Natural killer cell (primary cell): ENCODE measurements around the gene GPR89A. TPM values are rescaled to one million over a fixed set of nuclear protein-coding genes. Genes with fewer than 3 reads are reported as not detected.
A peak's percentile ranks its signal among the peaks of the same experiment; 100 is the strongest.
"Not testable (repeated sequence)": the region's sequence is repeated elsewhere in the genome, so short reads cannot be mapped to it uniquely, and the experiment has no call there.

Source experiments
- ATAC-seq, 3 donors: fragments of 150-1000 bp in 2 of 3; fragments of 200-7000 bp in 1 of 3; cut with Tn5 transposase; 1 replicate in 1 of 3; 2 replicates in 2 of 3; pipeline ENCODE4 v1.10.0; 2021; ENCODE audit warnings: mild to moderate bottlenecking in 2 of 3, moderate library complexity in 2 of 3
- DNase-seq, 2 donors: peaks; one replicate each; pipeline versions ENCODE4 v3.0.0 to v3.0.0-alpha.2; 2013 to 2021; ENCODE audit warnings: mixed read lengths in 1 of 2
- H3K27ac ChIP-seq: one replicate; pipeline ENCODE4 v1.5.1; 2013; ENCODE audit warnings: mild to moderate bottlenecking, low read length
- H3K27me3 ChIP-seq: one replicate; pipeline ENCODE4 v1.6.1; 2013; ENCODE audit warnings: low read length; ENCODE audit not compliant: control insufficient read depth, insufficient read depth
- H3K36me3 ChIP-seq: one replicate; pipeline ENCODE4 v1.6.1; 2013; ENCODE audit warnings: low read length; ENCODE audit not compliant: control insufficient read depth, insufficient read depth
- H3K4me1 ChIP-seq: one replicate; pipeline ENCODE4 v1.6.1; 2013; ENCODE audit warnings: low read length; ENCODE audit not compliant: control insufficient read depth, insufficient read depth
- H3K4me3 ChIP-seq: one replicate; pipeline ENCODE4 v1.5.1; 2013; ENCODE audit warnings: low read length
- H3K9me3 ChIP-seq: one replicate; pipeline ENCODE4 v1.6.1; 2013; ENCODE audit warnings: low read length; ENCODE audit not compliant: control insufficient read depth, insufficient read depth
- H3K27ac Mint-ChIP-seq, 2 donors: one replicate each; pipeline ENCODE4 v1.8.0; 2022; ENCODE audit warnings: mild to moderate bottlenecking in 2 of 2, mixed read lengths in 2 of 2, moderate library complexity in 1 of 2
- H3K27me3 Mint-ChIP-seq, 2 donors: one replicate each; pipeline ENCODE4 v1.8.0; 2022; ENCODE audit warnings: low read depth in 2 of 2, mixed read lengths in 2 of 2
- H3K36me3 Mint-ChIP-seq: one replicate; pipeline ENCODE4 v1.8.0; 2022; ENCODE audit warnings: mixed read lengths
- H3K4me1 Mint-ChIP-seq, 2 donors: one replicate each; pipeline ENCODE4 v1.8.0; 2022; ENCODE audit warnings: mixed read lengths in 2 of 2
- H3K4me3 Mint-ChIP-seq: one replicate; pipeline ENCODE4 v1.8.0; 2022; ENCODE audit warnings: mild to moderate bottlenecking, moderate library complexity, mixed read lengths
- H3K9me3 Mint-ChIP-seq, 2 donors: one replicate each; pipeline ENCODE4 v1.8.0; 2022; ENCODE audit warnings: mixed read lengths in 2 of 2
- CTCF ChIP-seq: fragments of 200-600 bp; IDR thresholded peaks from one replicate; pipeline ENCODE4 v1.8.0; 2022; ENCODE audit warnings: antibody characterized with exemption
- WGBS: methylation state at CpG from one replicate; pipeline ENCODE4 v1.1.7; 2013; ENCODE audit warnings: missing lambda C conversion rate; ENCODE audit not compliant: insufficient coverage; 5-methylcytosine and 5-hydroxymethylcytosine counted together
- intact Hi-C: fragments of 100-400 bp; cut with micrococcal nuclease; formaldehyde crosslinking; loops from one replicate; pipeline ENCODE4 v1.14.2; 2022
- total RNA-seq, 4 donors: library from RNA; stranded (reverse); fragments of 120-200 nt in 1 of 4; gene quantifications; one replicate each; pipeline versions ENCODE4 v1.2.3 to v1.2.4, GENCODE V29; 2013 to 2022

Gene GPR89A
- total RNA-seq, 3 donors from 2014 or later (not counting 1 experiment from before 2014, with no cell fraction given): 31.9 to 50.1 (median 37.2) TPM

GRCh38 chr1:145601593-145601992 is 6.2 kb upstream of the GPR89A start:
- intact Hi-C loops: no loop called here
- Histone ChIP-seq H3K36me3 (no peaks in the 10 kb centered on the region), H3K27ac (no peak overlapping the region), H3K9me3 (no peaks in the 10 kb centered on the region), H3K27me3 (peaks cover 3% of the 10 kb centered on the region), H3K4me1 (no peaks in the 10 kb centered on the region), H3K4me3 (no peak overlapping the region)
- no peaks in the 10 kb centered on the region for H3K4me1 Mint-ChIP-seq
- no peak for DNase-seq
- TF ChIP-seq CTCF: no peak
- no peaks in the 10 kb centered on the region for H3K9me3 Mint-ChIP-seq
- H3K27ac Mint-ChIP-seq: no peak overlapping the region
- H3K36me3 Mint-ChIP-seq: no peaks in the 10 kb centered on the region
- WGBS: no CpG with 5 or more reads among the region's 1 CpG
- H3K4me3 Mint-ChIP-seq: no peak overlapping the region
- H3K27me3 Mint-ChIP-seq: peaks cover 2 to 28% of the 10 kb centered on the region in 2 donors
- ATAC-seq: no peak

- intact Hi-C loops, H3K27ac ChIP-seq, H3K9me3 Mint-ChIP-seq, H3K36me3 Mint-ChIP-seq, H3K27me3 Mint-ChIP-seq, H3K4me1 ChIP-seq, H3K27ac Mint-ChIP-seq, H3K36me3 ChIP-seq, DNase-seq, ATAC-seq, H3K27me3 ChIP-seq, H3K9me3 ChIP-seq, H3K4me3 ChIP-seq, H3K4me3 Mint-ChIP-seq: not testable (repeated sequence)
- peaks cover 11 to 16% of the 10 kb centered on the region in 2 donors for H3K4me1 Mint-ChIP-seq
- WGBS: 100% methylated on average over 1 of the region's 5 CpGs
These were observed 948 bp upstream of the GPR89A start for GRCh38 chr1:145606840-145607239.

GRCh38 chr1:145607289-145607688 is 499 bp upstream of the GPR89A start:
- H3K4me3 Mint-ChIP-seq, H3K36me3 ChIP-seq, intact Hi-C loops, H3K4me1 ChIP-seq, H3K27ac Mint-ChIP-seq, H3K4me3 ChIP-seq, H3K27ac ChIP-seq, DNase-seq, H3K27me3 ChIP-seq, ATAC-seq, H3K9me3 Mint-ChIP-seq, H3K27me3 Mint-ChIP-seq, H3K36me3 Mint-ChIP-seq, H3K9me3 ChIP-seq: not testable (repeated sequence)
- no CpG with 5 or more reads among the region's 11 CpGs for WGBS
- H3K4me1 Mint-ChIP-seq: peaks cover 11 to 20% of the 10 kb centered on the region in 2 donors

- H3K36me3 Mint-ChIP-seq, H3K27ac ChIP-seq, H3K27me3 Mint-ChIP-seq, DNase-seq, ATAC-seq, H3K4me3 ChIP-seq, H3K4me1 ChIP-seq, H3K27me3 ChIP-seq, H3K9me3 Mint-ChIP-seq, H3K36me3 ChIP-seq, intact Hi-C loops, H3K9me3 ChIP-seq: not testable (repeated sequence)
- peak overlapping the region; percentile 14 to 17 for H3K27ac Mint-ChIP-seq
- peaks cover 11 to 20% of the 10 kb centered on the region in 2 donors for H3K4me1 Mint-ChIP-seq
- WGBS: 70% methylated on average over 1 of the region's 2 CpGs
- peak overlapping the region; percentile 52 for H3K4me3 Mint-ChIP-seq
These were observed 3.0 kb downstream of the GPR89A start for GRCh38 chr1:145610744-145611143.

- H3K4me3 Mint-ChIP-seq, H3K27ac Mint-ChIP-seq, H3K4me3 ChIP-seq, H3K4me1 ChIP-seq, H3K27me3 Mint-ChIP-seq, H3K36me3 Mint-ChIP-seq, H3K9me3 ChIP-seq, H3K36me3 ChIP-seq, intact Hi-C loops, H3K27me3 ChIP-seq, H3K27ac ChIP-seq, DNase-seq, H3K4me1 Mint-ChIP-seq, ATAC-seq, H3K9me3 Mint-ChIP-seq: not testable (repeated sequence)
- WGBS: no CpG with 5 or more reads among the region's 1 CpG
These were observed 12.3 kb downstream of the GPR89A start for GRCh38 chr1:145620073-145620472.

GRCh38 chr1:145622177-145622576 is 14.4 kb downstream of the GPR89A start:
- H3K4me3 Mint-ChIP-seq, ATAC-seq, H3K4me1 ChIP-seq, H3K36me3 Mint-ChIP-seq, H3K9me3 Mint-ChIP-seq, H3K27ac Mint-ChIP-seq, H3K36me3 ChIP-seq, H3K4me1 Mint-ChIP-seq, intact Hi-C loops, H3K27ac ChIP-seq, H3K4me3 ChIP-seq, H3K27me3 Mint-ChIP-seq, H3K9me3 ChIP-seq, DNase-seq, H3K27me3 ChIP-seq: not testable (repeated sequence)
- WGBS: no CpG with 5 or more reads among the region's 1 CpG

- H3K9me3 Mint-ChIP-seq, H3K27ac Mint-ChIP-seq, intact Hi-C loops, H3K27me3 ChIP-seq, H3K4me1 ChIP-seq, H3K36me3 Mint-ChIP-seq, H3K36me3 ChIP-seq, H3K9me3 ChIP-seq, H3K4me3 ChIP-seq, H3K4me1 Mint-ChIP-seq, H3K27ac ChIP-seq, H3K27me3 Mint-ChIP-seq, DNase-seq: not testable (repeated sequence)
- WGBS: 0% methylated on average over 1 of the region's 1 CpG
- H3K4me3 Mint-ChIP-seq: peak overlapping the region; percentile 13
- peak in 2 of 3 donors; percentile 54 to 59 for ATAC-seq
These were observed 28.4 kb downstream of the GPR89A start for GRCh38 chr1:145636237-145636636.
